Ascending aorta (tissue), 2 donors: ENCODE results near the gene TTYH3. TPM values are rescaled to one million over a fixed set of nuclear protein-coding genes. Genes with fewer than 3 reads are reported as not detected.

ENCODE experiments used
- DNase-seq, 2 donors: peaks; one replicate each; pipeline ENCODE4 v3.0.0-alpha.2; 2019; ENCODE audit warnings: low spot score in 2 of 2
- H3K27ac ChIP-seq, 2 donors: fragments of 200-600 bp; sonication (generic); one replicate each; pipeline ENCODE4 v1.5.1; 2016 to 2017; ENCODE audit warnings: mild to moderate bottlenecking in 1 of 2
- H3K27me3 ChIP-seq: fragments of 200-600 bp; sonication (generic); one replicate; pipeline ENCODE4 v1.5.1; 2017
- H3K36me3 ChIP-seq, 2 donors: fragments of 200-600 bp; sonication (generic); one replicate each; pipeline ENCODE4 v1.5.1; 2016
- H3K4me1 ChIP-seq, 2 donors: fragments of 200-600 bp; sonication (generic); one replicate each; pipeline ENCODE4 v1.5.1; 2016 to 2017; ENCODE audit warnings: mild to moderate bottlenecking in 1 of 2
- H3K4me3 ChIP-seq, 2 donors: fragments of 200-600 bp; sonication (generic); one replicate each; pipeline ENCODE4 v1.5.1; 2016 to 2017; ENCODE audit warnings: mild to moderate bottlenecking in 1 of 2
- H3K9me3 ChIP-seq, 2 donors: fragments of 200-600 bp; sonication (generic); one replicate each; pipeline ENCODE4 v1.5.1; 2016
- intact Hi-C: fragments of 100-400 bp; cut with DNase I; formaldehyde crosslinking; loops from one replicate; pipeline ENCODE4 v1.15.1; 2023
- total RNA-seq: library from RNA; depleted of rRNA; stranded (reverse); fragments of >200 nt; gene quantifications from one replicate; pipeline ENCODE4 v1.1.0, GENCODE V29; 2016
- TF ChIP-seq, protein P1 (sequence below), 3 experiments: fragments of 200-600 bp in 2 of 3; fragments of 450-650 bp in 1 of 3; sonication (generic) in 2 of 3; IDR thresholded peaks; one replicate each; pipeline ENCODE4 v1.5.1; 2016 to 2019; ENCODE audit warnings: antibody characterized with exemption in 3 of 3, mild to moderate bottlenecking in 1 of 3, moderate library complexity in 1 of 3

TTYH3 gene
- total RNA-seq, 1 donor from 2014 or later = 70.5 TPM

DNA sequence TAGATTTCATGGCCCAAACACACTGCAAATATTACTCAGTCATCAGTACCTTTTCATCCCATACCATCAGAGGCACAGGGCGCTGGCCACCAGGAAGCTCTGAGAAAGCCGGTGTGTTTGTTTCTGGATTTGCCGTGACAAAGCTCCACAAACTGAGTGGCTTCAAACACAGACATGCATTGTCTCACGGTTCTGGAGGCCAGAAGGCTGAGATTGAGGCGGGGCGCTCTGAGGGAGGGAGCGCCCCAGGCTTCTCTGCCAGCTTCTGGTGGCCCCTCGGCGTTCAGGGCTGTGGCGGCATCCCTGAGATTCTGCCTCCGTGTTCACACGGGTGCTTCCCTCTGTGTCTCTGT is 3.7 kb upstream of the TTYH3 start:
- H3K4me3 ChIP-seq = no peak overlapping the region
- intact Hi-C loops = no loop called here
- H3K9me3 ChIP-seq = no peaks in the 10 kb centered on the region
- peaks cover 0 to 8% of the 10 kb centered on the region in 2 donors for H3K4me1 ChIP-seq
- TF ChIP-seq, protein P1, sequence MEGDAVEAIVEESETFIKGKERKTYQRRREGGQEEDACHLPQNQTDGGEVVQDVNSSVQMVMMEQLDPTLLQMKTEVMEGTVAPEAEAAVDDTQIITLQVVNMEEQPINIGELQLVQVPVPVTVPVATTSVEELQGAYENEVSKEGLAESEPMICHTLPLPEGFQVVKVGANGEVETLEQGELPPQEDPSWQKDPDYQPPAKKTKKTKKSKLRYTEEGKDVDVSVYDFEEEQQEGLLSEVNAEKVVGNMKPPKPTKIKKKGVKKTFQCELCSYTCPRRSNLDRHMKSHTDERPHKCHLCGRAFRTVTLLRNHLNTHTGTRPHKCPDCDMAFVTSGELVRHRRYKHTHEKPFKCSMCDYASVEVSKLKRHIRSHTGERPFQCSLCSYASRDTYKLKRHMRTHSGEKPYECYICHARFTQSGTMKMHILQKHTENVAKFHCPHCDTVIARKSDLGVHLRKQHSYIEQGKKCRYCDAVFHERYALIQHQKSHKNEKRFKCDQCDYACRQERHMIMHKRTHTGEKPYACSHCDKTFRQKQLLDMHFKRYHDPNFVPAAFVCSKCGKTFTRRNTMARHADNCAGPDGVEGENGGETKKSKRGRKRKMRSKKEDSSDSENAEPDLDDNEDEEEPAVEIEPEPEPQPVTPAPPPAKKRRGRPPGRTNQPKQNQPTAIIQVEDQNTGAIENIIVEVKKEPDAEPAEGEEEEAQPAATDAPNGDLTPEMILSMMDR (IDR thresholded peaks at IDR 0.05) = no peak
- no peak overlapping the region for H3K27ac ChIP-seq
- H3K36me3 ChIP-seq = no peaks in the 10 kb centered on the region
- no peak for DNase-seq
- no peaks in the 10 kb centered on the region for H3K27me3 ChIP-seq

GRCh38 chr7:2628891-2629290 is 2.9 kb upstream of the TTYH3 start:
- Histone ChIP-seq H3K36me3 (no peaks in the 10 kb centered on the region), H3K9me3 (no peaks in the 10 kb centered on the region), H3K27ac (no peak overlapping the region), H3K4me1 (peaks cover 6 to 15% of the 10 kb centered on the region in 2 donors), H3K4me3 (no peak overlapping the region), H3K27me3 (no peaks in the 10 kb centered on the region)
- intact Hi-C loops = no loop called here
- TF ChIP-seq, protein P1 (IDR thresholded peaks at IDR 0.05) = no peak
- DNase-seq = no peak

GRCh38 chr7:2629746-2630681 is 1.8 kb upstream of the TTYH3 start:
- TF ChIP-seq, protein P1 (IDR thresholded peaks at IDR 0.05) = no peak
- H3K27me3 ChIP-seq = no peaks in the 10 kb centered on the region
- intact Hi-C loops = loop anchor here (2.0 to 10.0 kb wide), 5 partner anchors 15 to 1095 kb away; partner anchors contain the start of genes CHST12 and MAFK
- H3K4me1 ChIP-seq = peaks cover 16 to 25% of the 10 kb centered on the region in 2 donors
- H3K36me3 ChIP-seq = no peaks in the 10 kb centered on the region
- no peak overlapping the region for H3K4me3 ChIP-seq
- H3K9me3 ChIP-seq = no peaks in the 10 kb centered on the region
- peak overlapping the region in 1 of 2 donors; percentile 55 for H3K27ac ChIP-seq
- DNase-seq = no peak

DNA sequence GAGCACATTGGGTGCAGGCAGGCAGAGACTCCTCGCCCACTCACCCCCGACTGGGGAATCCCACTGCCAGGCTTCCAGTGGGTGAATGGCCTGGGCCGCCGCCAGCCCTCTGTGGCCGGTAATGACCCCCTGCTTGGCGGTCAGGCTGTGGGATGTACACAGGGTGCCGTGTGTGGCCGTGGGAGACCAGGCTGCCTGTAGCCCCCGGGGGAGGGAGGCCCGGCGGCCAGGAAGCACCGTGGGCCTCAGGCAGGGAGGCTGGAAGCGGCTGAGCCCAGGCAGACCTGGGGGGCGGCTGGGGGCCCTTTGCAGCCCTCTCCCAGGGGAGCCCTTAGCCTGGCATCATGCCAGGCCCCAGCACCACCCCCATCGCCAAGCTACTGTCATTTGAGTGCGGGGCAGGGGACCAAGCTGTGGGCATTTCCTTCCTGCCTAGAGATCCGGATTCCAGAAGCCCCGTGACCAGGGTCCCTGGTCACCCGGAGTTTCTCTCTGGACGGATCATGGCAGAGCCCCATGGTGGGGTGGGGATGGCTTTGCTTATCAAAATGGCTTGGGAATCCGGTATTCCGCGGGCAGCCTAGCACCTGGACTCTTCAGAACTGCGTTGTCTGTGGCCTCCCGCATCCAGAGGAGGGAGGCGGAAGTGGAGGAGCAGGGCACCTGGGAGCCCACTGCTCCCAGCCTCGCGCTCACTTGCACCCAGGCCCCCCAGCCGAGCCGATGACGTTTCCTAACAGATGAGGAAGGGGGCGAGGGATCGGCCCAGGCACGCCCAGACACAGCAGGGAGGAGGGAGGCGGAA is 1.1 kb downstream of the TTYH3 start:
- Histone ChIP-seq H3K9me3 (no peaks in the 10 kb centered on the region), H3K27me3 (no peaks in the 10 kb centered on the region), H3K4me3 (peak overlapping the region; percentile 76 to 85), H3K36me3 (no peaks in the 10 kb centered on the region), H3K27ac (peak overlapping the region; percentile 80 to 87), H3K4me1 (peaks cover 20 to 36% of the 10 kb centered on the region in 2 donors)
- peak; percentile 54 to 84 for DNase-seq
- TF ChIP-seq, protein P1 (IDR thresholded peaks at IDR 0.05) = no peak
- intact Hi-C loops = loop anchor here (5.0 to 10.0 kb wide), 4 partner anchors 124 to 1098 kb away; partner anchors contain the start of genes CHST12 and MAFK

- intact Hi-C loops = loop anchor here (5.0 to 10.0 kb wide), 4 partner anchors 124 to 1099 kb away; partner anchors contain the start of genes CHST12 and MAFK
- no peaks in the 10 kb centered on the region for H3K9me3 ChIP-seq
- peak overlapping the region; percentile 76 to 85 for H3K4me3 ChIP-seq
- DNase-seq = peak in 1 of 2 donors; percentile 92
- H3K27me3 ChIP-seq = no peaks in the 10 kb centered on the region
- TF ChIP-seq, protein P1 (IDR thresholded peaks at IDR 0.05) = no peak
- H3K4me1 ChIP-seq = peaks cover 25 to 44% of the 10 kb centered on the region in 2 donors
- H3K36me3 ChIP-seq = no peaks in the 10 kb centered on the region
- peak overlapping the region; percentile 80 to 87 for H3K27ac ChIP-seq
Measured at GRCh38 chr7:2633538-2634266, 1.9 kb downstream of the TTYH3 start.
